Hepatocyte (in vitro differentiated cells): ENCODE results near the gene GARIN5B. TPM values are rescaled to one million over a fixed set of nuclear protein-coding genes. Genes with fewer than 3 reads are reported as not detected.

Source experiments
- DNase-seq: peaks from one replicate; pipeline ENCODE4 v3.0.0-alpha.2; 2016; ENCODE audit warnings: low spot score
- H2AFZ ChIP-seq: fragments of 200-600 bp; sonication (generic); 2 replicates; pipeline ENCODE4 v1.6.0; 2016; ENCODE audit warnings: antibody characterized with exemption, mild to moderate bottlenecking
- H3K27ac ChIP-seq: fragments of 200-600 bp; sonication (generic); 2 replicates; pipeline ENCODE4 v1.5.1; 2016; ENCODE audit warnings: mild to moderate bottlenecking
- H3K27me3 ChIP-seq: fragments of 200-600 bp; sonication (generic); 2 replicates; pipeline ENCODE4 v1.6.1; 2016
- H3K36me3 ChIP-seq: fragments of 200-600 bp; sonication (generic); replicated peaks from 2 replicates; pipeline ENCODE4 v1.5.1; 2016; ENCODE audit warnings: low read depth; ENCODE audit not compliant: insufficient read depth
- H3K4me1 ChIP-seq: fragments of 200-600 bp; sonication (generic); 2 replicates; pipeline ENCODE4 v1.5.1; 2016; ENCODE audit warnings: mild to moderate bottlenecking, moderate library complexity; ENCODE audit not compliant: insufficient read depth
- H3K4me2 ChIP-seq: fragments of 200-600 bp; sonication (generic); 2 replicates; pipeline ENCODE4 v1.6.0; 2016
- H3K4me3 ChIP-seq: fragments of 200-600 bp; sonication (generic); 2 replicates; pipeline ENCODE4 v1.5.1; 2016; ENCODE audit warnings: mild to moderate bottlenecking
- H3K79me2 ChIP-seq: fragments of 200-600 bp; sonication (generic); 2 replicates; pipeline ENCODE4 v1.6.0; 2017; ENCODE audit warnings: mild to moderate bottlenecking
- H3K9me2 ChIP-seq: fragments of 200-600 bp; sonication (generic); replicated peaks from 2 replicates; pipeline ENCODE4 v1.6.0; 2017; ENCODE audit warnings: mild to moderate bottlenecking; ENCODE audit not compliant: insufficient read depth
- H3K9me3 ChIP-seq: fragments of 200-600 bp; sonication (generic); 2 replicates; pipeline ENCODE4 v1.5.1; 2016; ENCODE audit warnings: low read depth, mild to moderate bottlenecking
- H4K20me1 ChIP-seq: fragments of 200-600 bp; sonication (generic); 2 replicates; pipeline ENCODE4 v1.6.0; 2016; ENCODE audit warnings: mild to moderate bottlenecking; ENCODE audit not compliant: insufficient read depth, poor library complexity, severe bottlenecking
- EZH2 ChIP-seq: fragments of 200-600 bp; sonication (generic); IDR thresholded peaks from 2 replicates; pipeline ENCODE4 v1.6.1; 2016; ENCODE audit warnings: antibody characterized with exemption, mild to moderate bottlenecking, borderline replicate concordance
- EZH2phosphoT487 ChIP-seq: fragments of 200-600 bp; sonication (generic); IDR thresholded peaks from one replicate; pipeline ENCODE4 v1.6.1; 2018; ENCODE audit warnings: antibody characterized with exemption, mild to moderate bottlenecking, low read depth, moderate library complexity; ENCODE audit not compliant: unreplicated experiment, severe bottlenecking
- WGBS: methylation state at CpG from one replicate; pipeline ENCODE4 v1.1.6; 2016; ENCODE audit warnings: low lambda C conversion rate; ENCODE audit errors: missing lambda C conversion rate; 5-methylcytosine and 5-hydroxymethylcytosine counted together
- polyA plus RNA-seq: library from polyadenylated mRNA; unstranded; fragments of >200 nt; fragmentation: Nextera tagmentation; extraction: Ambion mirVana; gene quantifications from 2 replicates; pipeline ENCODE4 v1.2.1, GENCODE V29; 2016
- total RNA-seq: library from RNA; depleted of rRNA; stranded (reverse); fragments of >200 nt; gene quantifications from 2 replicates; pipeline ENCODE4 v1.2.3, GENCODE V29; 2014
- TF ChIP-seq, protein P1 (sequence below): fragments of 200-600 bp; sonication (generic); IDR thresholded peaks from 2 replicates; pipeline ENCODE4 v1.5.1; 2016; ENCODE audit warnings: antibody characterized with exemption, mild to moderate bottlenecking; ENCODE audit not compliant: poor library complexity

GARIN5B gene
- total and polyA plus RNA-seq, 2 experiments from 2014 or later = 0.18 TPM; not detected in 1

GRCh38 chr19:55346725-55347441 is 16.2 kb downstream of the GARIN5B start:
- no peaks in the 10 kb centered on the region for H3K4me1 ChIP-seq
- H3K27me3 ChIP-seq = peaks cover 6% of the 10 kb centered on the region
- H3K9me3 ChIP-seq = no peaks in the 10 kb centered on the region
- H4K20me1 ChIP-seq = no peaks in the 10 kb centered on the region
- DNase-seq = no peak
- H3K4me3 ChIP-seq = no peak overlapping the region
- H3K4me2 ChIP-seq = no peak overlapping the region
- H2AFZ ChIP-seq = no peak overlapping the region
- WGBS = 94% methylated on average over 15 of the region's 41 CpGs
- H3K27ac ChIP-seq = no peak overlapping the region
- no peaks in the 10 kb centered on the region for H3K9me2 ChIP-seq
- peaks cover 1% of the 10 kb centered on the region for H3K79me2 ChIP-seq
- no peak for TF ChIP-seq EZH2phosphoT487
- no peak for TF ChIP-seq EZH2
- TF ChIP-seq, protein P1, sequence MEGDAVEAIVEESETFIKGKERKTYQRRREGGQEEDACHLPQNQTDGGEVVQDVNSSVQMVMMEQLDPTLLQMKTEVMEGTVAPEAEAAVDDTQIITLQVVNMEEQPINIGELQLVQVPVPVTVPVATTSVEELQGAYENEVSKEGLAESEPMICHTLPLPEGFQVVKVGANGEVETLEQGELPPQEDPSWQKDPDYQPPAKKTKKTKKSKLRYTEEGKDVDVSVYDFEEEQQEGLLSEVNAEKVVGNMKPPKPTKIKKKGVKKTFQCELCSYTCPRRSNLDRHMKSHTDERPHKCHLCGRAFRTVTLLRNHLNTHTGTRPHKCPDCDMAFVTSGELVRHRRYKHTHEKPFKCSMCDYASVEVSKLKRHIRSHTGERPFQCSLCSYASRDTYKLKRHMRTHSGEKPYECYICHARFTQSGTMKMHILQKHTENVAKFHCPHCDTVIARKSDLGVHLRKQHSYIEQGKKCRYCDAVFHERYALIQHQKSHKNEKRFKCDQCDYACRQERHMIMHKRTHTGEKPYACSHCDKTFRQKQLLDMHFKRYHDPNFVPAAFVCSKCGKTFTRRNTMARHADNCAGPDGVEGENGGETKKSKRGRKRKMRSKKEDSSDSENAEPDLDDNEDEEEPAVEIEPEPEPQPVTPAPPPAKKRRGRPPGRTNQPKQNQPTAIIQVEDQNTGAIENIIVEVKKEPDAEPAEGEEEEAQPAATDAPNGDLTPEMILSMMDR = no peak
- no peaks in the 10 kb centered on the region for H3K36me3 ChIP-seq

- WGBS = 93% methylated on average over 33 of the region's 43 CpGs
- Histone ChIP-seq H3K9me3 (no peaks in the 10 kb centered on the region), H3K79me2 (peaks cover 6% of the 10 kb centered on the region), H3K4me2 (no peak overlapping the region), H3K27me3 (peaks cover 3% of the 10 kb centered on the region), H4K20me1 (peaks cover 5% of the 10 kb centered on the region), H2AFZ (no peak overlapping the region), H3K4me3 (no peak overlapping the region), H3K4me1 (no peaks in the 10 kb centered on the region), H3K27ac (no peak overlapping the region), H3K36me3 (no peaks in the 10 kb centered on the region), H3K9me2 (no peaks in the 10 kb centered on the region)
- no peak for TF ChIP-seq EZH2
- no peak for TF ChIP-seq EZH2phosphoT487
- TF ChIP-seq, protein P1 = no peak
- DNase-seq = no peak
These were observed 17.0 kb downstream of the GARIN5B start for GRCh38 chr19:55345818-55346724.

DNA sequence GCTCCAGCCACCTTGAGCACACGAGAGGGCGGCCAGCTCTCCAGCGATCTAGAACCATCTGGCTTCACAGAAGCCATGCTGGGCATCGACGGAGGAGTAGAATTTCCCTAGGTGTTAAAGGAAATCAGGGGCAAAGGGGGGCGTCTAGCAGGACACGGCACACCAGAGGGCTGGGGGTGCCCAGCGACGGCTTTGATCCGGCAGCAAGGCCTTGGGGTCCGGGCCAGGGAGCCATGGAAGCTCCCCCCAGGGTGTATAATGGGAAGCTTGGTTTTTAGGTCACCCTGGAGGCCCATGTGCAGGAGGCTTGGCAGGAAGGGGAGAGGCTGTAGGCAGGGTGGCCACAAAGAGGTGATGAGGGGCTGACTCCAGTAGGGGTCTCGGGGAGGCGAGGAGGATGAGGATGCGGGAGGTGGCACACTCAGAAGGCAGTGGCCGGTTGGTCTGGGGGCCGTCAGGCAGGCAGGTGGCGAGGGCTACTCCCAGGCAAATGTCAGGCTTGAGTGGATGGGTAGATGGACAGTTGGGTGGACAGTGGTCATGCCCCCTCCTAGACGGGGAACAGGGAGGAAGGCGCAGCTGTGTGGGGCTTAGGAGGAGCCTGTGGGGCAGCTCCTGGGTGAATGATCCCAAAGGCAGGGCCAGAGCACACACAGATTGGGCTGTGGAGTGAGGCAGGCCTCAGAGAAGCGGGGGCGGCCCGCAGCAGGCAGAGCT is 17.8 kb downstream of the GARIN5B start:
- no peak for DNase-seq
- Histone ChIP-seq H3K27ac (no peak overlapping the region), H3K36me3 (no peaks in the 10 kb centered on the region), H3K79me2 (peaks cover 13% of the 10 kb centered on the region), H4K20me1 (peaks cover 5% of the 10 kb centered on the region), H3K9me2 (no peaks in the 10 kb centered on the region), H3K9me3 (no peaks in the 10 kb centered on the region), H3K4me2 (no peak overlapping the region), H3K27me3 (no peaks in the 10 kb centered on the region), H3K4me1 (no peaks in the 10 kb centered on the region), H2AFZ (no peak overlapping the region), H3K4me3 (no peak overlapping the region)
- WGBS = 96% methylated on average over 22 of the region's 22 CpGs
- TF ChIP-seq EZH2 (no peak), EZH2phosphoT487 (no peak)
- TF ChIP-seq, protein P1 = no peak
